ENCODE measurements around the gene PRDM1.

GRCh38 chr6:106147476-106147875, 61.3 kb downstream of the PRDM1 start:
- TF ChIP-seq EZH2 (IDR thresholded peaks at IDR 0.05) (no peak), POLR2AphosphoS5 (IDR thresholded peaks at IDR 0.05; ENCODE audit: borderline replicate concordance, low read depth, low read length) (no peak), FOXP2 (optimal IDR thresholded peaks at IDR 0.05; ENCODE audit: control extremely low read depth, extremely low read length, insufficient read depth) (no peak)
